OCI-LY7 (cell line): Measurements from ENCODE around the gene TELO2. TPM values are rescaled to one million over a fixed set of nuclear protein-coding genes. Genes with fewer than 3 reads are reported as not detected.

Experiments
- BruUV-seq: library from RNA; stranded (reverse); fragments of 400-500 nt; replicated peaks from 2 replicates; lab custom pipeline; 2021; lab: Mats Ljungman, UMichigan
- CTCF ChIA-PET: fragments of 300-600 bp; sonication (Branson Sonifier 250); formaldehyde crosslinking; loops from one replicate; lab custom pipeline; 2022; ENCODE audit warnings: antibody characterized with exemption; ENCODE audit not compliant: unreplicated experiment; lab: Charles Lee
- POLR2A ChIA-PET: fragments of 300-600 bp; sonication (Branson Sonifier 250); formaldehyde crosslinking; loops from one replicate; lab custom pipeline; 2022; ENCODE audit warnings: antibody characterized with exemption; lab: Charles Lee
- DNase-seq: peaks from one replicate; pipeline ENCODE4 v3.0.0-alpha.2; 2015; ENCODE audit warnings: low spot score
- H2AFZ ChIP-seq: fragments of 200-600 bp; sonication (generic), shearing (Covaris generic); 2 replicates; pipeline ENCODE4 v1.6.1; 2014; ENCODE audit warnings: mild to moderate bottlenecking, antibody characterized with exemption, low read length, moderate library complexity
- H3K27ac ChIP-seq: fragments of 200-600 bp; sonication (generic); 2 replicates; pipeline ENCODE4 v1.5.1; 2014; ENCODE audit warnings: mixed run types, low read depth, mild to moderate bottlenecking, moderate library complexity, low read length, inconsistent platforms; ENCODE audit not compliant: poor library complexity, severe bottlenecking
- H3K36me3 ChIP-seq: fragments of 200-600 bp; sonication (generic); 2 replicates; pipeline ENCODE4 v1.6.1; 2014; ENCODE audit warnings: mild to moderate bottlenecking, antibody characterized with exemption, low read length, moderate library complexity, mixed read lengths; ENCODE audit not compliant: insufficient read depth
- H3K4me1 ChIP-seq: fragments of 200-600 bp; sonication (generic); 2 replicates; pipeline ENCODE4 v1.5.1; 2014; ENCODE audit warnings: mild to moderate bottlenecking, low read length; ENCODE audit not compliant: insufficient read depth, poor library complexity, severe bottlenecking
- H3K4me2 ChIP-seq: fragments of 200-600 bp; sonication (generic); 2 replicates; pipeline ENCODE4 v1.6.1; 2014; ENCODE audit warnings: mild to moderate bottlenecking, low read length
- H3K4me3 ChIP-seq: fragments of 200-600 bp; sonication (generic); 2 replicates; pipeline ENCODE4 v1.5.1; 2014; ENCODE audit warnings: mild to moderate bottlenecking, low read depth, low read length; ENCODE audit not compliant: poor library complexity, severe bottlenecking
- H3K79me2 ChIP-seq: fragments of 200-600 bp; sonication (generic); 2 replicates; pipeline ENCODE4 v1.6.1; 2016; ENCODE audit warnings: low read depth, mild to moderate bottlenecking, low read length, moderate library complexity, mixed read lengths; ENCODE audit not compliant: insufficient read depth
- H3K9me2 ChIP-seq: fragments of 200-600 bp; sonication (generic); 2 replicates; pipeline ENCODE4 v1.6.1; 2016; ENCODE audit warnings: mild to moderate bottlenecking, low read length, mixed read lengths; ENCODE audit not compliant: insufficient read depth
- H3K9me3 ChIP-seq: fragments of 200-600 bp; sonication (generic); 2 replicates; pipeline ENCODE4 v1.6.1; 2014; ENCODE audit warnings: mild to moderate bottlenecking, mixed run types, low read length, mixed read lengths
- H4K20me1 ChIP-seq: fragments of 200-600 bp; sonication (generic); 2 replicates; pipeline ENCODE4 v1.6.1; 2014; ENCODE audit warnings: mild to moderate bottlenecking, antibody characterized with exemption, low read length, moderate library complexity, mixed read lengths; ENCODE audit not compliant: insufficient read depth
- EZH2phosphoT487 ChIP-seq: fragments of 200-600 bp; sonication (generic); IDR thresholded peaks from 2 replicates; pipeline ENCODE4 v1.6.1; 2018; ENCODE audit warnings: low read depth, borderline replicate concordance, mild to moderate bottlenecking, mixed run types, antibody characterized with exemption, low read length, moderate library complexity, mixed read lengths
- intact Hi-C: fragments of 100-400 bp; cut with micrococcal nuclease; formaldehyde crosslinking; loops from one replicate; pipeline ENCODE4 v1.10.0; 2022; ENCODE audit not compliant: unreplicated experiment
- total RNA-seq, 2 experiments: library from RNA; depleted of rRNA in 1 of 2; stranded (reverse); fragments of >200 nt in 1 of 2; shearing (Covaris generic) in 1 of 2; gene quantifications; 2 replicates each; pipeline ENCODE4 v1.2.3, GENCODE V29; 2014 to 2022
- TF ChIP-seq, protein P1 (sequence below): fragments of 200-600 bp; sonication (generic); conservative IDR thresholded peaks from 2 replicates; pipeline ENCODE4 v1.5.1; 2014; ENCODE audit warnings: mild to moderate bottlenecking, antibody characterized with exemption, low read length, moderate library complexity, mixed read lengths

TELO2 gene
- total RNA-seq, 2 experiments from 2014 or later = 58.2 to 70.1 TPM

DNA sequence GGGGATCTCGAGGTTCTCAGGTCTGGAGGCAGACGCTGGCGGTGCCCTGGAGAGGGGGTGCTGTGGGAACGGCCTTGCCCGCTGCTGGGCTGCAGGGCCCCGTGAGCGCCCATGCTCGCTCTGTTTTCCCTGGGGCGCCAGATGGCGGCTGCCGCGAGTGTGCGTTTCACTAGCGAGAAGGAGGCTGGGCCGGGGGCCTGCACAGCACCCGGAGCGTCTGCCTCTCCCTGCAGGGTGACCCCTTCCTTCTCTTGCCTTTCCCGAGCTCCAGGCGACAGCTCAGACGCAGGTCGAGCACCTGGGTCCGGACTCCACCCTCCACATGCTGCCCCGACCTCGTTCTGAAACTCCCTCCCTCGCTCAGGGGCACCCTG lies 2.7 kb downstream of the TELO2 start:
- Histone ChIP-seq H3K4me2 (no peak overlapping the region), H3K9me2 (no peaks in the 10 kb centered on the region), H3K9me3 (no peaks in the 10 kb centered on the region), H3K79me2 (peaks cover 7% of the 10 kb centered on the region; the same call in 1 of the 2 replicates), H3K4me1 (peaks cover 16% of the 10 kb centered on the region), H2AFZ (no peak overlapping the region), H3K36me3 (peaks cover 52% of the 10 kb centered on the region), H3K27ac (no peak overlapping the region), H4K20me1 (no peaks in the 10 kb centered on the region), H3K4me3 (no peak overlapping the region)
- DNase-seq = no peak
- intact Hi-C loops = no loop called here
- TF ChIP-seq EZH2phosphoT487 = no peak
- TF ChIP-seq, protein P1, sequence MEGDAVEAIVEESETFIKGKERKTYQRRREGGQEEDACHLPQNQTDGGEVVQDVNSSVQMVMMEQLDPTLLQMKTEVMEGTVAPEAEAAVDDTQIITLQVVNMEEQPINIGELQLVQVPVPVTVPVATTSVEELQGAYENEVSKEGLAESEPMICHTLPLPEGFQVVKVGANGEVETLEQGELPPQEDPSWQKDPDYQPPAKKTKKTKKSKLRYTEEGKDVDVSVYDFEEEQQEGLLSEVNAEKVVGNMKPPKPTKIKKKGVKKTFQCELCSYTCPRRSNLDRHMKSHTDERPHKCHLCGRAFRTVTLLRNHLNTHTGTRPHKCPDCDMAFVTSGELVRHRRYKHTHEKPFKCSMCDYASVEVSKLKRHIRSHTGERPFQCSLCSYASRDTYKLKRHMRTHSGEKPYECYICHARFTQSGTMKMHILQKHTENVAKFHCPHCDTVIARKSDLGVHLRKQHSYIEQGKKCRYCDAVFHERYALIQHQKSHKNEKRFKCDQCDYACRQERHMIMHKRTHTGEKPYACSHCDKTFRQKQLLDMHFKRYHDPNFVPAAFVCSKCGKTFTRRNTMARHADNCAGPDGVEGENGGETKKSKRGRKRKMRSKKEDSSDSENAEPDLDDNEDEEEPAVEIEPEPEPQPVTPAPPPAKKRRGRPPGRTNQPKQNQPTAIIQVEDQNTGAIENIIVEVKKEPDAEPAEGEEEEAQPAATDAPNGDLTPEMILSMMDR = no peak
- BruUV-seq = no TSS peak
- CTCF ChIA-PET = no interaction called here
- POLR2A ChIA-PET = no interaction called here

DNA sequence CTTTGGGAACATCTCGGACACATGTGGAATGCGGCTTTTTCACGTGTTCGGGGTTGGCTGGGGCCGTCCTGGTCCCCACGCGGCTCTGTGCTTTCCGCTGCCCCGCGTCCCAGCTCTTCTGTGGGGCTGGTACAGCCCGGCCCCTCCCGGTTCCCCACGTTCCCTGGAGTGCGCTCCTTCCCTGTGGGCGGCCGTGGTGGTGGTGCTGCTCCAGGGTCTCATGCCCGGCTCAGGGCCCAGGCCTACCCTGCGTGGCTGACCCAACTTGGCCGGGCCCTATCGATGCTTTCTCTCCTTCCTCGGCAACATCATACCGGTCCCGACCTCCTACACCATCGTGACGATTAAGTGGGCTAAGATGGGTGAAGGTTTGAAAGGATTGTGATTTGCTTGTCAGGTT lies 3.3 kb downstream of the TELO2 start:
- H3K36me3 ChIP-seq = peaks cover 58% of the 10 kb centered on the region

DNA sequence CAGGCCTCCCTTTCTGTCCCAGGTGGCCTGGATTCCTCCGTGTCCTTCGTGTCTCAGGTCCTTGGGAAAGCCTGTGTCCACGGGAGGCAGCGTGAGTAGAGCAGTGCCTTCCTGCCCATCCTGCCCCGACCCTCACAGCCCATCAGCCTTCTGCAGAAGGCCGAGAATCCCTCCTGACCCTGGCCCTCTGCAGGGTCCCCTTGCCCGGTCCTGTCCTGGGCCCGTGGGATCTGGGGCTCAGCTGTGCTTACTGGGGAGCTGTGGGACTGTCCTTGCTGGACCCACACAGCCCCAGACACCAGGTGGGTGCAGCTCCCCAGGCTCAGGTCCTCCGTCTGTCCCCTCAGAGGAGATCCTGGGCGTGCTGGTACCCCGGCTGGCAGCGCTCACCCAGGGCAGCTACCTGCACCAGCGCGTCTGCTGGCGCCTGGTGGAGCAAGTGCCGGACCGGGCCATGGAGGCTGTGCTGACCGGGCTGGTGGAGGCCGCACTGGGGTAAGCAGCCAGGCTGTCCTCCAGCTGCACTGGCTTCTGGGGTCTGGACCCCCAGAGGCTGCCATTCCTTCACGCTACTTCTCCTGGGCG lies 3.9 kb downstream of the TELO2 start:
- Histone ChIP-seq H3K27ac (no peak overlapping the region), H3K4me2 (no peak overlapping the region), H3K79me2 (peaks cover 7% of the 10 kb centered on the region; the same call in 1 of the 2 replicates), H2AFZ (no peak overlapping the region), H3K4me3 (no peak overlapping the region), H3K36me3 (peaks cover 64% of the 10 kb centered on the region), H4K20me1 (no peaks in the 10 kb centered on the region), H3K9me3 (no peaks in the 10 kb centered on the region), H3K9me2 (no peaks in the 10 kb centered on the region), H3K4me1 (peaks cover 16% of the 10 kb centered on the region)
- intact Hi-C loops = no loop called here
- no peak for DNase-seq
- ChIA-PET CTCF (no interaction called here), POLR2A (no interaction called here)
- TF ChIP-seq, protein P1 = no peak
- TF ChIP-seq EZH2phosphoT487 = no peak
- no TSS peak for BruUV-seq

More for the DNA sequence above, 3.3 kb downstream of the TELO2 start:
- DNase-seq = no peak
- Histone ChIP-seq H3K79me2 (peaks cover 7% of the 10 kb centered on the region; the same call in 1 of the 2 replicates), H3K27ac (no peak overlapping the region), H2AFZ (no peak overlapping the region), H3K4me3 (no peak overlapping the region), H3K9me3 (no peaks in the 10 kb centered on the region), H3K4me2 (no peak overlapping the region), H3K4me1 (peaks cover 16% of the 10 kb centered on the region), H4K20me1 (no peaks in the 10 kb centered on the region), H3K9me2 (no peaks in the 10 kb centered on the region)
- no peak for TF ChIP-seq EZH2phosphoT487
- TF ChIP-seq, protein P1 = no peak
- CTCF ChIA-PET = no interaction called here
- BruUV-seq = no TSS peak
- intact Hi-C loops = no loop called here
- POLR2A ChIA-PET = no interaction called here
